GM12892 (cell line): ENCODE measurements around the gene TBC1D20.

Source experiments
- POLR2A ChIP-seq: IDR thresholded peaks from 2 replicates; pipeline ENCODE4 v1.6.1; 2011; ENCODE audit warnings: low read depth, low read length, control low read depth
- POLR2AphosphoS5 ChIP-seq: IDR thresholded peaks from 2 replicates; pipeline ENCODE4 v1.6.1; 2011; ENCODE audit warnings: low read depth, low read length, control low read depth

GRCh38 chr20:417801-418342, 44.5 kb downstream of the TBC1D20 start:
- TF ChIP-seq POLR2AphosphoS5 (no peak), POLR2A (no peak)
